ENCODE measurements around the gene POLR1G.
A peak's percentile ranks its signal among the peaks of the same experiment; 100 is the strongest.

The POLR1G gene, protein sequence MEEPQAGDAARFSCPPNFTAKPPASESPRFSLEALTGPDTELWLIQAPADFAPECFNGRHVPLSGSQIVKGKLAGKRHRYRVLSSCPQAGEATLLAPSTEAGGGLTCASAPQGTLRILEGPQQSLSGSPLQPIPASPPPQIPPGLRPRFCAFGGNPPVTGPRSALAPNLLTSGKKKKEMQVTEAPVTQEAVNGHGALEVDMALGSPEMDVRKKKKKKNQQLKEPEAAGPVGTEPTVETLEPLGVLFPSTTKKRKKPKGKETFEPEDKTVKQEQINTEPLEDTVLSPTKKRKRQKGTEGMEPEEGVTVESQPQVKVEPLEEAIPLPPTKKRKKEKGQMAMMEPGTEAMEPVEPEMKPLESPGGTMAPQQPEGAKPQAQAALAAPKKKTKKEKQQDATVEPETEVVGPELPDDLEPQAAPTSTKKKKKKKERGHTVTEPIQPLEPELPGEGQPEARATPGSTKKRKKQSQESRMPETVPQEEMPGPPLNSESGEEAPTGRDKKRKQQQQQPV

GRCh38 chr19:45406226-45407090, at the start of gene POLR1G:
Gene POLR1G, plus strand, starts transcription at chr19:45406644. Its CDS starts 53 bp downstream, at chr19:45406697.
- peak; percentile 94 for DNase-seq (ENCODE audit: low spot score)

DNA sequence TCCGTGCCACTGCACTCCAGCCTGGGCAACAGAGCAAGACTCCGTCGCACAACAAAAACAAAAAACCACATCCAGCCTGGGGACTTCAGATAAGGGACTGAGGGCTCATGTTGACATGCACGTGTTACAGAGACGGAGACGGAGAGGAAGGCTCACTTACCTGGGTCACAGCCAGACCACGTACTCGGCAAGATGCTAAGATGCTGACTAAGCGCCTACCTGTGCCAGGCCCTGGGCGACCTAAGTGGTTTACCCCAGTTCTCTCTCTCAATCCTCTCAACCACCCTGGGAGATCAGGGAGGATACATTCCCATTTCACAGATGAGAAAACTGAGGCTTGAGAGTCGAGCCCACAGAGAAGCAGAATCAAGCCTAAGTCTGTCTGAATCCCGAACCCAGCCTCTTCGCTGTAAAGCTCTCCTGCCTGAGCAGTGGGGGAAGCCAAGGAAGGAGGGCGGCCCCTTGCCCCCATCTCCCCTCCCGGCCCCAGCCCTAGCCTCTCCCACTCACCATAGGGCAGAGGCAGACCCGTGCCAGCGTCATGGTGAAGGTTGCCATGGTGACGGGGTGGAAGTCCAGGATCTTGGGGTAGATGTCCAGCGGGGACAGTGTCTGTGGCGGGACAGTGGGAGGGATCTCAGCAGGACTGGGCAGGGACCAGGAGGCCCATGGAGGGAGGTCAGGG, 49.5 kb upstream of the POLR1G start:
- DNase-seq (ENCODE audit: low spot score), result no peak

DNA sequence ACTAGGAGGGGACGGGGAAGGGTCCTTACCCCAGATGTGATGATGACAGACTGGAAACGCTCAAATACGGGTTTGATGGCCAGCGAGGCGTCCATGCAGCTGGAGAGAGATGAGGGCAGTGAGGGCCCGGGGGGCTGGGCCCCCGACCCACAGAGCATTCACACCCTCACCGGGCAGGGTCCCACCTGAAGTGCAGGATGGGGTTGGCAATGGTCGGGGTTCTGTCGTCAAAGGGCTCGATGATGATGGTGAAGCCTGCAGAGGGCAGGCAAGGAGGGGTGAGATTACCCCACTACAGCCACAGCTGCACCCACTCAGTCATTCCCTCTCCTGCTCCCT, 49.0 kb upstream of the POLR1G start:
- DNase-seq (ENCODE audit: low spot score), result no peak

- DNase-seq (ENCODE audit: low spot score), result no peak
Observed at GRCh38 chr19:45358213-45358792, 48.1 kb upstream of the POLR1G start.

GRCh38 chr19:45361608-45362007, 44.8 kb upstream of the POLR1G start:
- no peak for DNase-seq (ENCODE audit: low spot score)

GRCh38 chr19:45362291-45362690, 44.2 kb upstream of the POLR1G start:
- DNase-seq (ENCODE audit: low spot score), result no peak

DNA sequence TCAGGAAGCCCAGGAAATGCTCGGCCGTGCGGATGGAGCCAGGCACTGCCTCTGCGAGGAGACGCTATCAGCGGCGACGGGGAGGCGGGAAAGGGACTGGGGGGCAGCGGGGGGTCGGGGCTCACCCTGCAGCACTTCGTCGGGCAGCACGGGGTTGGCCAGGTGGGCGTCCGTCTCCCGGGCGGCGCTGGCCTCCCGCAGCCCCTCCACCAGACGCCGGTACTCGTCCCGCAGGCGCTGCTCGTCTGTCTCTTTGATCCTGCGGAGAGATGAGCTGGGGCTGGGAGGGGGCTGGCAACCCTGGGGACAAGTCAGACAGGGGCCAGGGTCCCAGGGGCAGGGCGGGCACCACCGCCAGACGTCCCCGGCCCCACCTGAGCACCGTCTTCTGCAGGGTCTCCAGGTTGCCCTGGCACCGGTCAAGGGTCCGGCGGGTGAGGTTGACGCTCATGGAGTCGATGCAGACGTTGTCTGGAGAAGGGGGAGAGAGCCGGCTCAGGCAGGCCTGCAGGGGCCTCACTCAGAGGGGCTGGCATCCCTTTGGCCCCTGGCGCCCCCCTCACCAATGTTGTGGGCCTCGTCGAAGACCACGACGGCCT, 42.5 kb upstream of the POLR1G start:
- DNase-seq (ENCODE audit: low spot score), result no peak

DNA sequence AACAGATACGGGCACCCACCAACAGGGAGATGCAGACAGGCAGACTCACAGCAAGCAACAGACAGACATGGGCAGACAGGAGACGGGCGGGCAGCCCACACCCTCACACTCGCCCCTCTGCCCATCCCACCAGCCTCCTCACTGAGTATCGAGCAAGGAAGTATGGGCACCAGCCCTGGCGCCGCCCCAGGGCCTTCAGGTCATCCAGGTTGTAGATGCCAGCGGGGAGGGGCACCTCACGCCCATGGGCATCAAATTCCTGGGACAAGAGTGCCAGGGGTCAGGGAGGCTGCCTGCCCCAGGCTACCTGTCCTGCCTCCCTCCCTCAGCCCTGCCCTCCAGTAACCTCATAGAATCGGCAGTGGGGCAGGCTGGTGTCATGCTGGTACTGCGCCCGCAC, 41.7 kb upstream of the POLR1G start:
- no peak for DNase-seq (ENCODE audit: low spot score)

- no peak for DNase-seq (ENCODE audit: low spot score)
Observed at GRCh38 chr19:45368127-45368526, 38.3 kb upstream of the POLR1G start.

DNA sequence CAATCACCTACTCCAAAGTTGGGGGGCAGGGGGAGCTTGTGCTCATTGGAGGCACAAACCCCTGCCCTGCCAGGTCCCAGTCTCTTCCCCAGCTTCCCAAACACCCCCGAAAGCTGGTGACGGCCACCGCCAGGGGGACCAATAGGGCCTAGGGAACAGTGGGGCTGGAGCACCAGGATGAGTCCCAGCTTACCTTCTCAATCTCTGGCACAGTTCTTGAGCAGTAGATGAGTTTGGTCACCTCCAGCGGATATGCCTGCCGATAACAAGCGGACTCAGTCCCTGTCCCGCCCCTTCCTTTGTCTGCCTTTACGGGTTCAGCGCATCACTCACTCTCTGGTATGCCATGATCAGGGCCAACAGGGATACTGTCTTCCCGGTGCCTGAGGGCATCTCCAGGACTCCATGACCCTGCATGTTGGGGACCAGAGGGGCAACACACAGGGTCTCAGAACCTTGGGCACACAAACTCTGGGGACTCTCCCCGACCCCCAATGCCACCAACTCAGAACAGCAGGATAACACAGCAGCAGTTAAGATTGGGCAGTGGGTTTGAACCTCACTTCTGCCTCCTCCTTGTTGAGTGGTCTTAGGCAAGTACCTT, 37.6 kb upstream of the POLR1G start:
- DNase-seq (ENCODE audit: low spot score), result no peak

- peak; percentile 100 for DNase-seq (ENCODE audit: low spot score)
Observed at GRCh38 chr19:45370410-45371204, 35.8 kb upstream of the POLR1G start, which contains the start of gene ERCC2. Gene ERCC2, minus strand, starts transcription at chr19:45370573. Its CDS starts 33 bp downstream, at chr19:45370540.

DNA sequence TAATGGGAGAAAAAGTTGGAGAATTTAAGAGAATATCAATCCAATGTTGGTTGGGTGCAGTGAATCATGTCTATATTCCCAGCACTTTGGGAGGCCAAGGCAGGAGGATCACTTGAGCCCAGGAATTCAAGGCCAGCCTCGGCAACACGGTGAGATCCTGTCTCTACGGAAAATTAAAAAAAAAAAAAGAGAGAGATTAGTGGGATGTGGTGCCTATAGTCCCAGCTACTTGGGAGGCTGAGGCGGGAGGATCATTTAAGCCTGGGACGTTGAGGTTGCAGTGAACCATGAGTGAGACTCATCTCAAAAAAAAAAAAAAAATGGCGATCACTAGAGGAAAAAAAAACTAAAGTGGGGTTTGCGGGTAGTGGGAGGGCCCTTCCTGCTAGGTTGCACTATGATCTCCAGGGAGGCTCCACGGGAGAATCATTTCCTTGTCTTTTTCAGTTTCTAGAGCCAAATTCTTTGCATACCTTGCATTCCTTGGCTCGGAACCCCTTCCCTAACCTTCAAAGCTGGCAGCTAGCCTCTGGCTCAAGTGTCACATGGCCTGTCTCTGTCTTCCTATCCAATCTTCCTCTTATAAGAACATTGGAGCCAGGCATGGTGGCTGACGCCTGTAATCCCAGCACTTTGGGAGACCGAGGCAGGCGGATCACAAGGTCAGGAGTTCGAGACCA, 30.3 kb upstream of the POLR1G start:
- DNase-seq (ENCODE audit: low spot score), result peak; percentile 65

DNA sequence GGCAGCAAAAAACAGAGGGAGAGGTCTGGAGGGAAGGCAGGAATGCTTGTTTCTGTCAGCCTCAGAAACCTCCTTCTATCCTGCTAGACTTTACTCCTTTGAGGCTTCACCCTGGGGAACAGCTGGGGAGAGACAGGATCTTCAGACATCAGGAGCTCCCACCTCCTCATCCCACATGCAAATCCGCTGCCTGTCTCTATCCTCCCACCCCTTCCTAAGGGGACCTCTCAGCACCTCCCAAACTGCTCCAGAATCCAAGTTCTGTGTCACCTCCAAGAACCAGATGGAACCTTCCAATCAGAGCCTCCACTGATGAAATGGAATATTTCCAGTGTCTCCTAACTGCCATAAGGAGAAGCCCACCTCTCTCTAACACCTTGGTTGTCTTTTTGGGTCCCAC, 26.3 kb upstream of the POLR1G start:
- no peak for DNase-seq (ENCODE audit: low spot score)

DNA sequence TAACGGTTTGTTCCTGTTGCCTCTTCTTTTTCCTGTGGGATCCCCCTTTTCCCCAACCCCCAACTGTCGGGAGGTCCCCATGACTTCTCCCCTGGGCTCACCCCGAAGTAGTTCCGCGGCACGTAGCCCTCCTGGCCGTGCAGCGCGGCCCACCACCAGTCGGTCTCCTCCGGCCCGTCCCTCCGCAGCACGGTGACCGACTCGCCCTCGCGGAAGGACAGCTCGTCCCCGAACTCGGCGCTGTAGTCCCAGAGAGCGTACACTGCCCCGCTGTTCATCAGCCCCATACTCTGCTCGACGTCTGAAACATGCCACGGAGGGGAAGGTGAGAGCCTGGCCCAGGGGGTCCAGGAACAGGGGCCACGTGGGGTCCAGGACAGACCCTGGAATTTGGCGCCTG, 24.0 kb upstream of the POLR1G start:
- DNase-seq (ENCODE audit: low spot score), result no peak

GRCh38 chr19:45385392-45386221, 20.8 kb upstream of the POLR1G start:
- DNase-seq (ENCODE audit: low spot score), result no peak

- DNase-seq (ENCODE audit: low spot score), result peak; percentile 44
Observed at GRCh38 chr19:45391346-45391745, 15.1 kb upstream of the POLR1G start.

DNA sequence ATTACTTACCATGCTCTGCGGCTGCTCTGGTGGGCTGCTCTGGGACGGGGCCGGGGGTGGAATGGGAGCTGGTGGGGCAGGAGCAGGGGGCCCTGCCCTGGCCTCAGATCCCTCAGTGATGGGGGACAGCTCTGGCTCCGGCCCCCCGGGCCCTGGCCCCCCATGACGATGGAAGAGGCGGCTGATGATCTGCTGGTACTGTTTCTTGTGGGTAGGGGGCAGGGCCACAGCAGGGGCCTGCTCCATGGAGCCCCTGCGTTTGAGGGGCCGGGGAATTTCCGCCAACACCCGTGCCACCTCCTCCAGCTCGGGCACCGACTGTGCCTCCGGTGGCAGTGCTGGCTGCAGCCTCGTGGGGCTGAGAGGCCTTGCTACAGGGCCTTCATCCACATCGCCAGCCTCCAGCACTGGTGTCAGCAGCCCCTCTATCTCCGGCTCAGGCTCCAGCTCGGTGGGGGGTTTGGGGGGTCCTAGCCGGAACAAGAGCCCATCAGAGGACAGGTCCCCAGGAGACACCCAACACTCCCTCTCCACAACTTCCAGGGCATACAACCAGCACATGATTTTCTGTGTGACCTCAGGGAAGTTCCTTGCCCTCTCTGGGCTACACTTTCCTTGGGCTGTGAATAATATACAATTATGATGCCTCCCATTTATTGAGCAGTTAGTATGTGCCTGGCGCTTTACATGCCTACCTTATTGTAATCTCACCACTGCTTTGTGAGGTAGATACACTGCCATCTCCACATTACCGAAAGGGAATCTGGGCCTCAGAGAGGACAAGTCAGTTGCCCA, 14.4 kb upstream of the POLR1G start:
- no peak for DNase-seq (ENCODE audit: low spot score)

Measured in HuH-7 (cell line).